SK-N-SH (cell line): ENCODE measurements around the gene FLT3LG. TPM values are rescaled to one million over a fixed set of nuclear protein-coding genes. Genes with fewer than 3 reads are reported as not detected.

Experiments used
- CTCF ChIA-PET: fragments of 300-600, 350-600 bp; formaldehyde crosslinking; extraction: SDS; loops from one replicate; lab custom pipeline; 2021; lab: Yijun Ruan, JAX
- POLR2A ChIA-PET: fragments of 350-600 bp; sonication (Branson Sonifier 250); formaldehyde crosslinking; extraction: SDS; loops from one replicate; lab custom pipeline; 2020; ENCODE audit warnings: antibody characterized with exemption, inconsistent platforms; lab: Yijun Ruan, JAX
- DNase-seq: peaks from one replicate; pipeline ENCODE4 v3.0.0; 2012
- H2AFZ ChIP-seq: fragments of 200-600 bp; sonication (generic); 2 replicates; pipeline ENCODE4 v1.8.1; 2016; ENCODE audit warnings: antibody characterized with exemption, mild to moderate bottlenecking, low read depth
- H3F3A ChIP-seq: fragments of 200-600 bp; sonication (generic); replicated peaks from 2 replicates; pipeline ENCODE3; 2016; ENCODE audit warnings: antibody characterized with exemption, mild to moderate bottlenecking; ENCODE audit not compliant: insufficient read depth
- H3K27ac ChIP-seq, 2 experiments: fragments of 200-500 bp in 1 of 2; fragments of 200-600 bp in 1 of 2; sonication (Bioruptor generic) in 1 of 2; sonication (generic), shearing (Covaris generic) in 1 of 2; 2 replicates each; pipeline versions ENCODE4 v1.5.1 to v1.6.1; 2014 to 2016; ENCODE audit warnings: low read depth in 2 of 2, inconsistent platforms in 1 of 2, low read length in 1 of 2, mild to moderate bottlenecking in 1 of 2, mixed read lengths in 1 of 2
- H3K27me3 ChIP-seq: fragments of 200-600 bp; sonication (generic), shearing (Covaris generic); 2 replicates; pipeline ENCODE4 v1.6.1; 2016; ENCODE audit warnings: mixed run types; ENCODE audit not compliant: insufficient read depth
- H3K36me3 ChIP-seq, 2 experiments: fragments of 200-500 bp in 1 of 2; fragments of 200-600 bp in 1 of 2; sonication (Bioruptor generic) in 1 of 2; sonication (generic) in 1 of 2; replicated peaks in 1 of 2; 2 replicates each; pipeline versions ENCODE3 to v1.5.1; 2014 to 2016; ENCODE audit warnings: low read length in 1 of 2, mild to moderate bottlenecking in 1 of 2; ENCODE audit not compliant: insufficient read depth in 2 of 2, control insufficient read depth in 1 of 2
- H3K4me1 ChIP-seq, 2 experiments: fragments of 200-500 bp in 1 of 2; fragments of 200-600 bp in 1 of 2; sonication (Bioruptor generic) in 1 of 2; sonication (generic), shearing (Covaris generic) in 1 of 2; 2 replicates each; pipeline versions ENCODE4 v1.5.1 to v1.6.1; 2014 to 2016; ENCODE audit warnings: low read depth in 1 of 2, low read length in 1 of 2, mixed run types in 1 of 2; ENCODE audit not compliant: insufficient read depth in 2 of 2, control insufficient read depth in 1 of 2
- H3K4me2 ChIP-seq: fragments of 200-600 bp; sonication (generic), shearing (Covaris generic); 2 replicates; pipeline ENCODE4 v1.6.1; 2017; ENCODE audit warnings: mixed run types
- H3K4me3 ChIP-seq, 2 experiments: fragments of 200-500 bp in 1 of 2; fragments of 200-600 bp in 1 of 2; sonication (Bioruptor generic) in 1 of 2; sonication (generic), shearing (Covaris generic) in 1 of 2; 2 replicates each; pipeline versions ENCODE4 v1.5.1 to v1.8.1; 2014 to 2016; ENCODE audit warnings: low read depth in 2 of 2, inconsistent platforms in 1 of 2, low read length in 1 of 2, mild to moderate bottlenecking in 1 of 2, mixed read lengths in 1 of 2, moderate library complexity in 1 of 2
- H3K79me2 ChIP-seq: fragments of 200-600 bp; sonication (generic); 2 replicates; pipeline ENCODE4 v1.8.1; 2017; ENCODE audit warnings: mild to moderate bottlenecking; ENCODE audit not compliant: insufficient read depth
- H3K9ac ChIP-seq: fragments of 200-600 bp; sonication (generic); 2 replicates; pipeline ENCODE4 v1.6.1; 2017; ENCODE audit warnings: mixed run types
- H3K9me2 ChIP-seq: fragments of 200-600 bp; sonication (generic); 2 replicates; pipeline ENCODE4 v1.6.1; 2017; ENCODE audit warnings: mixed run types
- H3K9me3 ChIP-seq: fragments of 200-600 bp; sonication (generic); 2 replicates; pipeline ENCODE4 v1.6.1; 2017; ENCODE audit warnings: mixed run types, mild to moderate bottlenecking, moderate library complexity
- H4K20me1 ChIP-seq: fragments of 200-600 bp; sonication (generic); 2 replicates; pipeline ENCODE4 v1.6.1; 2017; ENCODE audit warnings: mild to moderate bottlenecking, mixed run types; ENCODE audit not compliant: insufficient read depth
- ELF1 ChIP-seq: IDR thresholded peaks from 2 replicates; pipeline ENCODE4 v1.4.0; 2012
- EZH2phosphoT487 ChIP-seq: fragments of 200-600 bp; sonication (generic); IDR thresholded peaks from 2 replicates; pipeline ENCODE4 v1.6.1; 2017; ENCODE audit warnings: low read depth, mixed run types, mild to moderate bottlenecking, antibody characterized with exemption, moderate library complexity, borderline replicate concordance
- FOSL2 ChIP-seq: IDR thresholded peaks from 2 replicates; pipeline ENCODE4 v1.4.0; 2012; ENCODE audit warnings: low read depth, mild to moderate bottlenecking, moderate library complexity, borderline replicate concordance
- GATA2 ChIP-seq: sonication (generic); formaldehyde crosslinking; IDR thresholded peaks from 2 replicates; pipeline ENCODE4 v1.5.0; 2020; ENCODE audit warnings: mild to moderate bottlenecking, missing genetic modification reagents
- PBX3 ChIP-seq: IDR thresholded peaks from 2 replicates; pipeline ENCODE4; 2012
- RCOR1 ChIP-seq: fragments of 150-350 bp; IDR thresholded peaks from 2 replicates; pipeline ENCODE4 v1.6.1; 2017; ENCODE audit warnings: antibody characterized with exemption, low read length
- SMC3 ChIP-seq: IDR thresholded peaks from 2 replicates; pipeline ENCODE4 v1.6.1; 2012; ENCODE audit warnings: low read depth, low read length, improper control_type of control experiment
- TAF1 ChIP-seq: IDR thresholded peaks from 2 replicates; pipeline ENCODE4 v1.6.1; 2012; ENCODE audit warnings: low read depth, mild to moderate bottlenecking, low read length, moderate library complexity, borderline replicate concordance
- TEAD4 ChIP-seq: IDR thresholded peaks from 2 replicates; pipeline ENCODE4 v1.4.0; 2012; ENCODE audit warnings: mild to moderate bottlenecking, borderline replicate concordance; ENCODE audit not compliant: insufficient read depth
- USF1 ChIP-seq: IDR thresholded peaks from 2 replicates; pipeline ENCODE4 v1.4.0; 2012; ENCODE audit warnings: low read depth, borderline replicate concordance
- ZBTB33 ChIP-seq: IDR thresholded peaks from 2 replicates; pipeline ENCODE4 v1.4.0; 2012; ENCODE audit warnings: low read depth, borderline replicate concordance
- WGBS: methylation state at CpG from one replicate; pipeline ENCODE4 v1.1.6; 2017; ENCODE audit warnings: low lambda C conversion rate; 5-methylcytosine and 5-hydroxymethylcytosine counted together
- polyA plus RNA-seq, 3 experiments: library from polyadenylated mRNA; depleted of rRNA; stranded (reverse); fragments of >200 nt; gene quantifications; 2 replicates each; pipeline ENCODE4 v1.2.3, GENCODE V29; 2012

Gene FLT3LG
- polyA plus RNA-seq, 1 of the 3 experiments (the other 2 are of a cell fraction) = 6.4 TPM

GRCh38 chr19:49438261-49438660 is 35.8 kb upstream of the FLT3LG start (continued):
- TF ChIP-seq SMC3 = no peak
- no peak for TF ChIP-seq TEAD4
- no peak for TF ChIP-seq RCOR1
- TF ChIP-seq GATA2 (CRISPR knock-in tag) = no peak
- TF ChIP-seq TAF1 = no peak

- Histone ChIP-seq H3K36me3 (no peaks in the 10 kb centered on the region), H3K9ac (no peak overlapping the region), H3K9me3 (no peaks in the 10 kb centered on the region), H3K9me2 (no peaks in the 10 kb centered on the region), H2AFZ (no peak overlapping the region), H3K4me1 (peaks cover 0 to 30% of the 10 kb centered on the region in 2 experiments; a peak in 1 of 4 replicates), H3K27me3 (peaks cover 65% of the 10 kb centered on the region), H3K4me3 (no peak overlapping the region), H3F3A (peaks cover 14% of the 10 kb centered on the region), H3K79me2 (no peaks in the 10 kb centered on the region), H3K27ac (no peak overlapping the region), H3K4me2 (no peak overlapping the region), H4K20me1 (no peaks in the 10 kb centered on the region)
- 9% methylated on average over 6 of the region's 6 CpGs for WGBS
- POLR2A ChIA-PET = no interaction called here
- TF ChIP-seq PBX3 (no peak), ELF1 (no peak), ZBTB33 (no peak), FOSL2 (no peak)
- no peak for DNase-seq
- CTCF ChIA-PET = interaction anchor here (1.2 to 11.2 kb wide), 4 partner anchors 17 to 215 kb away, joined by 3 to 149 read pairs (median 4); partner anchors contain the start of genes KASH5 and PTH2
Measured at GRCh38 chr19:49439836-49440235, 34.2 kb upstream of the FLT3LG start.

- Histone ChIP-seq H4K20me1 (no peaks in the 10 kb centered on the region), H3K36me3 (no peaks in the 10 kb centered on the region), H3K27me3 (peaks cover 59% of the 10 kb centered on the region), H3K9me3 (no peaks in the 10 kb centered on the region), H3F3A (peaks cover 16% of the 10 kb centered on the region), H3K4me1 (peaks cover 0 to 30% of the 10 kb centered on the region in 2 experiments; a peak in 1 of 4 replicates), H2AFZ (no peak overlapping the region), H3K27ac (no peak overlapping the region), H3K9me2 (no peaks in the 10 kb centered on the region), H3K4me2 (peak overlapping the region; percentile 55; the same call in 1 of the 2 replicates), H3K4me3 (peak overlapping the region; percentile 16 to 62; a peak in 2 of 4 replicates), H3K9ac (no peak overlapping the region), H3K79me2 (no peaks in the 10 kb centered on the region)
- 9% methylated on average over 19 of the region's 19 CpGs for WGBS
- ChIA-PET POLR2A (no interaction called here), CTCF (interaction anchor here (0.8 to 11.2 kb wide), 3 partner anchors 11 to 49 kb away, joined by 3 to 149 read pairs (median 4); partner anchors contain the start of genes KASH5 and PIH1D1)
- no peak for TF ChIP-seq USF1
- TF ChIP-seq EZH2phosphoT487 = peak; percentile 18; the same call in 1 of the 2 replicates
- DNase-seq = no peak
Measured at GRCh38 chr19:49440439-49441209, 33.4 kb upstream of the FLT3LG start.
